Stimulated activated CD8-positive, alpha-beta memory T cell treated with anti-CD3 and anti-CD28 coated beads, Interleukin-2, amount 100 ng/mL, for 48 hours (primary cell): ENCODE data around the gene ETNK2.

Experiments
- DNase-seq, 2 donors: peaks; one replicate each; pipeline ENCODE4 v3.0.0-alpha.2; 2020; ENCODE audit warnings: low read depth in 2 of 2

The ETNK2 gene

DNA sequence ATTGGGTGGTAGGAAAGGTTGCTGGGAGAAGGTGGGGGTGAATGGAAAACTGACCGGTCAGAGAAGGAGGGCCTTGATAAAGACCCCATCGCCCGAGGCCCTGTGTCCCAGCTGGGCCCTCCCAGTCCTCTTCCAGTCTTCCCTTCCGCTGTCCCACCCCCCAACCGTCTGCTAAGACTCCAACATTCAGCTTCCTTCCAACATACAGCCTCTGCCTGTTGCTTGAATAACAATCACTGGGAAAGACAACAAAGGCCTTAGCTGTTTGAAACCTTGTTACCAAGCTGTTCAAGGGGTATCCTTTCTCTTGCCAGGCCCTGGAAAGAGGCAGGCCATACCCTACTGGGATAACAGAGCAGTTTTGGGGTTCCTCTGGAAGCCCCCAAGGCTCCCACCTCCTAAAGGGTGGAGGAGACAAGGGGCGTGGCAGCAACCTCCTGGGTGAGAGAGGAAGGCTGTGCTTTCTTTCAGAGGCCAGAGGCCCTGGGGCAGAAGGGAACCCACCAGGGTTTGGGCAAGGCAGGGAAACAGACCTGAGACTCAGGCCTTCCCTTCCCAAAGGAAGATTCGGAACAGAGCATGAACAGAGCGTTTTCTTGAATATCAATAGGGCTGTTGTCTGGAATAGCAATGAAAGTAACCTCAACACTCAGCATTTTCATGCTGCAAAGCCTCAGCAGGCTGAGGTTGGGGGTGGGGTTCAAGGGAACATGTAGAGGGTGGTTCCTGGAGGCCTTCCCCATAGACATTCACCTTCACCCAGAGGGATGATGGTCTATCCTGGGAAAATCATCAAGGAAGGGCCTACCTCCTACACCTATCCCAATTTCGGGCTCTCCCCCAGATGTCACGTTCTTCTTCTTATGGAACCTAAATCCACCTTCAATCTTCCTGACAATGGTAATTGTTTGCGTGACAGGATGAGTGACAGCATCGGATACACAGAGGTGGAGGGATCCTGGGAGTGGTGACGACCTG lies 4.1 kb downstream of the ETNK2 start:
- no peak for DNase-seq

DNA sequence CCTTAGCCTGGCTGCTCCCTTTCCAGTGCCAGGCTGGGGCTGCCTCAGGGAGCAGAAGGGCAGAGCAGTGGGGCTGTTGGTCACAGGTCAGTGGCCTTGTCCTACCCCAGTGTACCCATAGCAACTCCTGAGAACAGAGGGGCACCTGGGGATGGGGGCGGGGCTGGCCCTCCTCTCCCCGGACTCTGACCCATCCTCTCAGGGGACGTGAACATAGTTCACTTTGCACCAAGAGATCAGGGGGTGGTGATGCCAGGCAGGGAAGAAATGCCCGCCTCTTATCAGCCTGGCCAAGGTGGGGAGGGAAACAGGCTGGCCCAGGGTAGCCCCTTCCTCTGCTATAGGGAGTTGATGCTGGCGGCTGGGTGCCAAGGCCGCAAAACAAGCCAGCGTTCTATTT lies 4.9 kb downstream of the ETNK2 start:
- DNase-seq, result no peak

DNA sequence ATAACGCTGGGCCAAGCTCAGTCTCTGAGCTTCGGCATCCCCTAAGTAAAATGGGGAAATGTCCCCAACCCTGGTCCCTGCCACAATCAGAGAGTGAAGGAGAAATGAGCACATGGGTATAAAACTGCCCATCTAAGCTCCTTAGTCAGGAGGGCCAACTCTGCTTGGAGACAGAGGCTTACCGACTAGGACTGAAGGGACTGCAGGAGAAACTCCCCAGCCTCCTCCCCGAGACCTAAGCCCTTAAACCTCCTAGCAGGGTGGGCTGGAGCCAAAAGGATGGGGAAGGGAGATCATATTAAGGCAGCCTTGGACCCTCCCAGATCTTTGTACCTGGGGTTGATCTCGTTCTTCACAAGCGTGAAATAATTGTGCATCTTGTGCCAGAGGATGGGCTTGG lies 5.5 kb downstream of the ETNK2 start:
- DNase-seq, result no peak

DNA sequence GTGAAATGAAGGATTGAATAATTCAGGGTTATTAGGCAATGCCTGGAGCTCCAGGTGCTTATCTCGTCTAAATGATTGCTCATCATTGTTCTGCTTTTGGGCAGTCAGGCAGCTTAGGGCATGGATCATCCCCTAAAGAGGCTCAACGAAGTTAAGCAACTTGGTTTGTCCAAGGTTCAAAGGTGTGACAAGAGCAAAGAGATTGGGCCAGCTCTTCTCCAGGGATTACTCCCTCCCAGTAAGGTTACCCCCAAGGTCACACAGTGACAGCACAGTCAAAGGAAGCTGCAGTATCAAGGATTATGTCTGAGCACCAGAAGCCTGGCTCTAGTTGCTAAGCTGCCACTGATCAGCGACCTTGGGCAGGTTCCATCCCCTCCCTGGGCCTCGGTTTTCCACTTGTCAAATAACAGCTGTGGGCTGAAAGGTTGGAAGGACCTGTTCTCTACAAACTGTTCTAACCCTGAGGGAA lies 6.8 kb downstream of the ETNK2 start:
- DNase-seq, result no peak

DNA sequence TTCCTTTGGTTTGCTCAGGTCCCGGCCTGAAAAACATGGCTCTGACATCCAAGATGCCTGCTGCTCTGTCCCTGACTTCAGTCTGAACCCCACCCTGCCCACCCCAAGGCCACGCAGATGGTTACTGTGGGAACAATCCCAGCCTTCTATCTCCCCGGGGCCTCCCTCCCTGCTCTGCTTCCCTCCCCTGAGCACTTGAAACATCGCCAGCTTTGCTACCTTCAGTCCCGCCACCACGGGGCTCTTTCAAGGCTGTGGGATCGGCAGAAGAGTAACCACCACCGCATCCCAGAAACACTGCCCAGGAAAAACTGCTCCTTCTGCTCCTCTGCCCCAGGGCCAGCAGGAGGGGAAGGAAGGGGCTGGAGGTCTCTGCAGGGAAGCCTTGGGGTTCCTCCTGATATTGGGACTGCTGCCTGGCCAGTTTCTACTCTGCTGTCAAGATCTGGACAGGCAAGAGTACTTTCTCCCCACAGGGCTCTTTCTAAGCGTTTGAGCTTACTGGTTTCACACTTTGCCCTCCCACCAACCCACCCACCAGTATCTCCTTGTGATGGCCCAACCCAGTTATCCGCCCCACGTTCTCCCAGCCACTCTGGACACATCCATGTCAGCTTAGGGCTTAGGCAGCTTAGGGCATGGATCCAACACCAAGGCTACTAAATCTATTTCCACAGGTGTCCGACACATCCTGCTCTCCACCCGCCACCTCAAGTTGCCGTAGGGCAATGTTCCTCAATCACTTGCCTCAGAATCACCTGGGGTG lies 8.4 kb downstream of the ETNK2 start:
- no peak for DNase-seq

DNA sequence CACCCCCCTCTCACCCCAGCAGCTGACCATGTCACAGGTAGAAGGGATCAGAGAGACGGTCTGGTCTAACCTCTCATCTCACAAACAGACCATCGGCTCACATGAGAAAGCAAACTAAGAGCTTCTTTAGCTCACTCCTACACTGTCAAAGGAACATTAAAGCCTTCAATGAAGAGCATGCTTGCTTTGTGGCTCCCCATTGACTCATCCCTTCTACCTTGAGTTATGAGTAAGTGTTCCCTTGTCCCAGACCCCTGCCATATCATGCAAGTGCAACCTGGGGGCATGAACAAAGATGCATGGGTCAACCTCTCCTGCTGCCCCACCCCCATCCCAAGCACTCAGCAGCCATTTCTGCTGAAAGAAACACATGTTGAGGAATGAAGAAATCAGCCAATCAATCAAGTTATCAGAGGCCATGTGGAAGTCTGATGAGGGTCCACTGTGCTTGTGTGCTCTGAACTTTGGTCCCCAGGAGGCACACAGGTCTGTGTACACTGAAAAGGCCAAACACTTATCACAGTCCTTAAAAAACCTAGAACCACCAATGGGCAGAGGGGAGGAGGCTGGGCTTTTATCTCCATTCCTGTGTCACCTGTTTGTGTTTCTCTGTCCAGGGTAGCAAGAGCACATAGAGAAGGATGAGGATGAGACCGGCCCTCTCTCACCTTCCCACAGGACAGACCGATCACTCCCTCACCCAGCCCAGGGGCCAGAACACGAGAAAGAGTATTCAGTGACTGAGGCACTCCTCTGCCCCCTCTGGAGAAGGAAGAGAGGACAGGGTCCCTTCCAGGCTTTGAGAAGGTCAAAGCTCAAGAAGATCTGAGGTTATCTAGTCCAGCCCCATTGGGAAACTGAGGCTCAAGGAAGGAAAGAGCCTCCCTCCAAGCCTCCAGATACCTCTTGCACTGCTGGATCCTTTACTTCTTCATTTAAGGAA lies 9.5 kb downstream of the ETNK2 start:
- no peak for DNase-seq

GRCh38 chr1:204141131-204141530 lies 10.7 kb downstream of the ETNK2 start:
- no peak for DNase-seq

- no peak for DNase-seq
These were observed 11.9 kb downstream of the ETNK2 start for GRCh38 chr1:204139952-204140351.

- no peak for DNase-seq
These were observed 12.8 kb downstream of the ETNK2 start for GRCh38 chr1:204139088-204139487.

DNA sequence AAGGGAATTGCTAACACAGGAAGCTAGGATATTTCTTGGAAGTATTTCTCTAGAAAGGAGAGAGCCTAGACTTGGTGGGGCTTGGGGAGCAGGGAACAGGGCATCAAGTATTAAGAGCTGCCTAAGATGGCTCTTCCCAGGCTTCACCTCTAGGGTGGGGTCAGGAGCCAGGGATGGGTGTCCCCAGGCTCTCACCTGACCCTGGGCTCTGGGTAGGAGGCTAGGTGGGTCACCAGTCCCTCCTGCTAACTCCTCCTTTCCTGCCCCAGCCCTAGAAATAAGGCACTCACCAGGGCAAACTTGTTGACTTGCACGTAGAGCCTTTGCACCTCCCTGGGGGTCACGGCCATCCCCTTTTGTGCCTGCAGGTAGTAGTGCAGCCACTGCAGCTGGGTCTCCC lies 15.0 kb downstream of the ETNK2 start:
- no peak for DNase-seq

DNA sequence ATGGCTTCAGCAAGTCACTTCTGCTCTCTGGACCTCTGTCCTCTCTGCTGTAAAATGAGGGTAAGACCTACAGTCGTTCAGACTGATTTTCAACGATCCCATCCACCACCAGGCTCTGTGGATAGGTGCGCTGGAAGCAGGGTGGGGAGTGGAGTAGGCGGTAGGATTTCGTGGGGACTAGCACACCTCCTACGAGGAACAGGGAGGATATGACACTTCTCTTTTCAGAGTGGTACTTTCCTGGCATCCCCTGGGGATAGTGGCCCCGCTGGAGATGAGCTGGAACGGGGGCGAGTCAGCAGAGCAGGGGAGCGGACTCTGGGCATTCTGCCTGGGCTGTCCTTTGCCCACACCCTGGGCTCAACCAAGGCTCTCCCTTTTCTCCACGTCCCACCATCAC lies 17.7 kb downstream of the ETNK2 start:
- no peak for DNase-seq

DNA sequence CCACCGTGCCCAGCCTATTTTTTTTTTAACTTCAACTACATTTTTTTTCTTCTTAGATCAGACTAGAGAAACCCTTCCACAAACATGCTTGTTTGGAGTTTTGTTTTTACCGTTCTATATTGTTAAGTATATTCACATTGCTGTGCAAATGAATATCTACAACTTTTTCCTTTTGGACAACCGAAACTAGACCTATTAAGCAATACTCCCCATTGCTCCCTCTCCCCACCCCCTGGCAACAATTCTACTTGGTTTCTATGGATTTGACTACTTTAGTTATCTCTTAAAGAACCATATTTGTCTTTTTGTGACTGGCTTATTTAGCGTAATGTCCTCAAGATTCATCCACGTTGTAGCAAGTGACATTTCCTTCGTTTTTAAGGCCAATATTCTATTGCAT lies 19.1 kb downstream of the ETNK2 start:
- DNase-seq, result no peak

- no peak for DNase-seq
These were observed 19.9 kb downstream of the ETNK2 start for GRCh38 chr1:204131978-204132377.

GRCh38 chr1:204130981-204131892 lies 20.6 kb downstream of the ETNK2 start:
- DNase-seq, result no peak

GRCh38 chr1:204130178-204130577 lies 21.7 kb downstream of the ETNK2 start:
- no peak for DNase-seq

DNA sequence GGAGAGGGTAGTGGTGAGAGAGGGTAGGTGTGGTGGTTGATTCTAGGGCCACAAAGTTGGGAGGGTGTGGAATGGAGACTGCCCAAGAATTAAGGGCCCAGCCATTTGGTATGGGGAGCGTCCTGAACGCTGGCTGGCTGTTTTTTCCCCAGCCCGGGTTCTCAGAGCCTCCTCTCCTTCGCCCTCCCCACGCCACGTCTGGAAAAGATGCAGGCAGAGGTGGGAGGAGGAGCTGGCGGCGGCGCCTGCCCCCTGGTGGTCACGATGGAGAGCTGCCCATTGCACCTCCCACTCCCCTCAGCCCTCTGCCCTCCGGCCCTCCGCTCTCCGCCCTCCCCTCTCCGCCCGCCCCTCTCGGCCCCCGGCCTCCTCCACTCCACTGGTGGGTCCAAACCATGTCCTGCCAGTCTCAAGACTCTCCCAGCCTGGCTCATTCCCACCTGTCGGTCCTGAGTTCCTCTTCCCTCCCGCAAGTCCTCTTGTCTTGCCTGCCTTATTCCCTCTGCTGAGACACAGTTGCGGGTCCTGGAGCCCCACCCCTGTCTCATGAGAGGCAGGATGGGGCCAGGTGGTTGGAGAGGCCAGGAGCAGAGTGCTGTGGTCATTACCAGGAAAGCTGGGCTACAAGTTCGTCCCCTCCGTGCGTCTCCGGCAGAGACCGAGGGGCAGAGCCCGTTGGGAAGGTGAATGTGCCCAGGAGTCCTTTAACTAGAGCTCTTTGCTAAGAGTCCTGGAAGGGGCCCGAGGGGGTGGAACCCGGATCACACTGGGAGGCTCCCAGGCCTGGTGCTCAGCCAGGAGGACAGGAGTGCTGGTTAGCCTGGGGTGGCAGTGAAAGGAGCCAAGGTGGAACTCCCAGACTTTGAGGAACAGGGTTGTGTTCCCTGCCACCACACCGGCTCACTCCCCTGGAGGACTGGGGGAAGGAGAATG lies 22.6 kb downstream of the ETNK2 start:
- peak; percentile 32 to 53 for DNase-seq

DNA sequence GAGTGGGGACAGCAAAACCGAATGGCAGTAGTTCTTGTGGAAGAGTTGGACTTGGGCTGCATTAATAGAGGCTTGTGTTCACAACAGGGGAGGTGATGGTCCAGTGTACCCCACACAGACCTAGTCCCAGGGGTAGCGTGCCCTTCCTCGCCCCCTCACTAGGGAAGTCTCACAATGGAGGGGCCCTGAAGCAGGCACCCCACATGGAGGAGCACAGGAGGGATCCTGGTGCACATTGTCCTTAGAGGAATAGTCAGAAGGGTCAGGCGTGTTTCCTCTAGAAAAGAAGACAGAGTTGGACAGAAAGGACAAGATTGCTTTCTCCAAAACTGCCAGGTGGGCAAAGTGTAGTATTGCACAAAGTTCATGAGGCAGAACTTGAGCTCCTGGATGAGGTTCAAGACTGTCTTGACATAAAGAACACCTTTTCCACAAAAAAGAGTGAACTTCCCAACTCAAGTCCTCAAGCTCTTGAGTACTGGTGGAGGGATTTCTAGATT lies 23.3 kb downstream of the ETNK2 start:
- no peak for DNase-seq

- no peak for DNase-seq
These were observed 24.1 kb downstream of the ETNK2 start for GRCh38 chr1:204127597-204128242.

DNA sequence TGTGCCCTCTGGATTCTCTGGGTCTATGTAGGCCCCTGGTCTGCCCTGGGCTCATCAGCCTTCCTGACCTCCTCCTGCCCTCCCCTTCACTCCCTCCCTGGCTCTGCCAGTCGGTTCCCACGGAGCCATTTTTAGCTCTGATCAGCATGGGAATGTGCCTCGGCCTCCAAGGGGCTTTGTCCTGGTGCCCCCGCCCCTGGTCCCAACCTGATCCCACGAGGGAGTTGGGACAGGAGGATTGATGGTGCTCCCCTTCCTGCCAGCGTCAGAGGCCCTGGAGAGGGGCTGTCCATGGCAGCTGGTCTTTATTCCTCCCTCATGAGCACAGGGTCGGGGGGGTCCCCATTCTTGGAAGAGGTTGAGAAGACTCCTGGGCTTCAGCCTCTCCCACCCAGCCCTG lies 24.9 kb downstream of the ETNK2 start:
- DNase-seq, result no peak
